Keratinocyte (primary cell): ENCODE results near the gene FUOM.

Experiments
- EZH2 ChIP-seq: IDR thresholded peaks from one replicate; pipeline ENCODE4 v1.6.1; 2012; ENCODE audit warnings: inconsistent platforms, mild to moderate bottlenecking, low read length, moderate library complexity
- TF ChIP-seq, protein P1 (sequence below), 3 experiments: IDR thresholded peaks in 1 of 3; conservative IDR thresholded peaks in 1 of 3; optimal IDR thresholded peaks in 1 of 3; 2 replicates in 2 of 3; 3 replicates in 1 of 3; pipeline versions ENCODE3 to v1.5.1; 2011; ENCODE audit warnings: low read length in 3 of 3, mild to moderate bottlenecking in 3 of 3, moderate library complexity in 2 of 3, control low read depth in 1 of 3, inconsistent platforms in 1 of 3; ENCODE audit not compliant: insufficient read depth in 2 of 3; ENCODE audit errors: extremely low read depth in 1 of 3

DNA sequence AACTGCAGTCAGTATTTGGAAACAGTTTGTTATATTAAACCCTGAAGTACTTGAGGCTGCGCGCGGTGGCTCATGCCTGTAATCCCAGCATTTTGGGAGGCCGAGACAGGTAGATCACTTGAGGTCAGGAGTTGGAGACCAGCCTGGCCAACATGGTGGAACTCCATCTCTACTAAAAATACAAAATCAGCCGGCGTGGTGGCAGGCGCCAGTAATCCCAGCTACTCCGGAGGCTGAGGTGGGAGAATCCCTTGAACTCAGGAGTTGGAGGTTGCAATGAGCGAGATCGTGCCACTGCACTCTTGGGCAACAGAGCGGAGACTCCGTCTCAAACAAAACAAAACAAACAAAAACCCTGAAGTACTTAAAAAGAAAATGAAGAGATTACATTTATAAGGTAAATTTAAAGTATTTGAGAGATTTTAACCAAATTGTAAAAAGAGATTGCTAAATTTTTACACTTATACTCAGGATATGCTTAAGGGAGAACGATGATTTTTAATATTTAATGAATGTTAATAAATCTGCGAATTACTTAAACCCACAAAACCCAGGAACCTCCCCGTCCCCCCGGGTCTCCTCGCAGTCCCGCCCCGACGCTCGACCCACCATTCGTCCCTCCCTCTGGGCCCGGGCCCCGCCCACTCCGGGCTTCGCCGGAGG is 35.7 kb upstream of the FUOM start:
- no peak for TF ChIP-seq EZH2
- TF ChIP-seq, protein P1, sequence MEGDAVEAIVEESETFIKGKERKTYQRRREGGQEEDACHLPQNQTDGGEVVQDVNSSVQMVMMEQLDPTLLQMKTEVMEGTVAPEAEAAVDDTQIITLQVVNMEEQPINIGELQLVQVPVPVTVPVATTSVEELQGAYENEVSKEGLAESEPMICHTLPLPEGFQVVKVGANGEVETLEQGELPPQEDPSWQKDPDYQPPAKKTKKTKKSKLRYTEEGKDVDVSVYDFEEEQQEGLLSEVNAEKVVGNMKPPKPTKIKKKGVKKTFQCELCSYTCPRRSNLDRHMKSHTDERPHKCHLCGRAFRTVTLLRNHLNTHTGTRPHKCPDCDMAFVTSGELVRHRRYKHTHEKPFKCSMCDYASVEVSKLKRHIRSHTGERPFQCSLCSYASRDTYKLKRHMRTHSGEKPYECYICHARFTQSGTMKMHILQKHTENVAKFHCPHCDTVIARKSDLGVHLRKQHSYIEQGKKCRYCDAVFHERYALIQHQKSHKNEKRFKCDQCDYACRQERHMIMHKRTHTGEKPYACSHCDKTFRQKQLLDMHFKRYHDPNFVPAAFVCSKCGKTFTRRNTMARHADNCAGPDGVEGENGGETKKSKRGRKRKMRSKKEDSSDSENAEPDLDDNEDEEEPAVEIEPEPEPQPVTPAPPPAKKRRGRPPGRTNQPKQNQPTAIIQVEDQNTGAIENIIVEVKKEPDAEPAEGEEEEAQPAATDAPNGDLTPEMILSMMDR (optimal IDR thresholded peaks at IDR 0.05 in 1 of 3, IDR thresholded peaks at IDR 0.05 in 1 of 3, conservative IDR thresholded peaks at IDR 0.05 in 1 of 3; ENCODE audit: extremely low read depth in 1 of 3, insufficient read depth in 2 of 3, low read length in 3 of 3), result no peak
